GM23248 (cell line): ENCODE results near the gene TMEM156.

ENCODE experiments used
- EZH2 ChIP-seq: fragments of 200-600 bp; sonication (generic); IDR thresholded peaks from 2 replicates; pipeline ENCODE4 v1.6.1; 2018; ENCODE audit warnings: antibody characterized with exemption, mild to moderate bottlenecking; ENCODE audit not compliant: insufficient read depth, poor library complexity, severe bottlenecking
- EZH2phosphoT487 ChIP-seq: fragments of 200-600 bp; sonication (generic); IDR thresholded peaks from 2 replicates; pipeline ENCODE4 v1.6.1; 2018; ENCODE audit warnings: antibody characterized with exemption, moderate library complexity, mild to moderate bottlenecking, low read depth; ENCODE audit not compliant: insufficient read depth

GRCh38 chr4:38965866-38966265, 66.3 kb downstream of the TMEM156 start:
- TF ChIP-seq EZH2 (no peak), EZH2phosphoT487 (no peak)
